Measurements from ENCODE around the gene ABI1. TPM values are rescaled to one million over a fixed set of nuclear protein-coding genes. Genes with fewer than 3 reads are reported as not detected.

Gene ABI1
- total RNA-seq, 1 donor from 2014 or later, result 54.5 TPM

- Mint-ChIP-seq H3K27me3 (no peaks in the 10 kb centered on the region), H3K4me3 (peak within 1 kb of the TSS; percentile 99), H3K27ac (peak within 1 kb of the TSS; percentile 97), H3K9me3 (no peaks in the 10 kb centered on the region), H3K4me1 (peaks cover 31% of the 10 kb centered on the region), H3K36me3 (ENCODE audit: low read depth) (peaks cover 30% of the 10 kb centered on the region)
- intact Hi-C loops (cut with micrococcal nuclease), result loop anchor here (1.0 to 10.0 kb wide), 8 partner anchors 39 to 1835 kb away; partner anchors contain the start of genes ANKRD26, APBB1IP, RAB18 and WAC
- DNase-seq, result peak; percentile 92
Measured at GRCh38 chr10:26697163-26697921, 163.4 kb downstream of the ABI1 start, which contains the start of gene PDSS1. Gene PDSS1 (plus strand): TSS chr10:26697701. CDS start chr10:26697712, 11 bp downstream.

GRCh38 chr10:26696786-26697162 lies 164.0 kb downstream of the ABI1 start:
- Mint-ChIP-seq H3K4me1 (peaks cover 26% of the 10 kb centered on the region), H3K36me3 (ENCODE audit: low read depth) (peaks cover 26% of the 10 kb centered on the region), H3K9me3 (no peaks in the 10 kb centered on the region), H3K27me3 (peaks cover 1% of the 10 kb centered on the region), H3K4me3 (peak overlapping the region; percentile 99), H3K27ac (peak overlapping the region; percentile 88)
- intact Hi-C loops (cut with micrococcal nuclease), result loop anchor here (1.0 to 10.0 kb wide), 8 partner anchors 40 to 1836 kb away; partner anchors contain the start of genes ANKRD26, APBB1IP, RAB18 and WAC
- no peak for DNase-seq

Other genes starting within 250 kb of the ABI1 start
- 39.0 and 39.8 TPM in 2 replicates for gene PDSS1, start 163.3 kb downstream of the ABI1 start, total RNA-seq
- gene ANKRD26, start 239.5 kb upstream of the ABI1 start, total RNA-seq, result 5.3 and 5.8 TPM in 2 replicates

Measured in activated CD4-positive, alpha-beta T cell treated with anti-CD3 and anti-CD28 coated beads, Interleukin-2, amount 10 ng/mL, durations not matched to agents 24 days and 14 days (primary cell).